ENCODE data around the gene SNX18.

DNA sequence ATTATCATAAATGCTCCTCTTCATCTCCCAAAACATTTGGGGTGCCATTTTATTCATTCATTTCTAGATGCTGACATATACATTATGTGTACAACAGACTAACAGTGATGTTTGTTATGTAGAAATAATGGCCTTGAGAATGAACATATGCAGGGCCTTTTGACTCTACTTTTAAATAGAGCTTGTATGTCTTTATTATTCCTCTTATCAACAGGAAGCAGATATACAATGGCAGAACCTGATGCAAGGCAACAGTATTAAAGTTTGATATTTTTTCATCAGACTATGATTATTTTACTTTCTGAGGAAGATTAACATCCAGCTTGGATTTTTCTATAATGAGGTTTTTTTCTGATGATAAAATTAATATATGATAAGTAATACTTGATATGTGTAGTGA, 44.1 kb downstream of the SNX18 start:
- TF ChIP-seq, protein P1, sequence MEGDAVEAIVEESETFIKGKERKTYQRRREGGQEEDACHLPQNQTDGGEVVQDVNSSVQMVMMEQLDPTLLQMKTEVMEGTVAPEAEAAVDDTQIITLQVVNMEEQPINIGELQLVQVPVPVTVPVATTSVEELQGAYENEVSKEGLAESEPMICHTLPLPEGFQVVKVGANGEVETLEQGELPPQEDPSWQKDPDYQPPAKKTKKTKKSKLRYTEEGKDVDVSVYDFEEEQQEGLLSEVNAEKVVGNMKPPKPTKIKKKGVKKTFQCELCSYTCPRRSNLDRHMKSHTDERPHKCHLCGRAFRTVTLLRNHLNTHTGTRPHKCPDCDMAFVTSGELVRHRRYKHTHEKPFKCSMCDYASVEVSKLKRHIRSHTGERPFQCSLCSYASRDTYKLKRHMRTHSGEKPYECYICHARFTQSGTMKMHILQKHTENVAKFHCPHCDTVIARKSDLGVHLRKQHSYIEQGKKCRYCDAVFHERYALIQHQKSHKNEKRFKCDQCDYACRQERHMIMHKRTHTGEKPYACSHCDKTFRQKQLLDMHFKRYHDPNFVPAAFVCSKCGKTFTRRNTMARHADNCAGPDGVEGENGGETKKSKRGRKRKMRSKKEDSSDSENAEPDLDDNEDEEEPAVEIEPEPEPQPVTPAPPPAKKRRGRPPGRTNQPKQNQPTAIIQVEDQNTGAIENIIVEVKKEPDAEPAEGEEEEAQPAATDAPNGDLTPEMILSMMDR (IDR thresholded peaks at IDR 0.05), result no peak
- TF ChIP-seq POLR2A (IDR thresholded peaks at IDR 0.05), result no peak
- no peak for TF ChIP-seq POLR2AphosphoS5 (IDR thresholded peaks at IDR 0.05; ENCODE audit: insufficient read depth in 1 of 2, low read depth in 1 of 2)

Measured in vagina (tissue), 2 donors.